A549 (cell line): ENCODE results near the gene CARD11.

Experiments
- NR3C1 ChIP-seq: fragments of >200 bp; sonication (Bioruptor Twin); formaldehyde crosslinking; IDR thresholded peaks from 3 replicates; pipeline ENCODE4 v1.6.1; 2017
- POLR2A ChIP-seq: IDR thresholded peaks from 2 replicates; pipeline ENCODE4 v1.6.1; 2012; ENCODE audit warnings: mild to moderate bottlenecking, low read length
- POLR2AphosphoS2 ChIP-seq: conservative IDR thresholded peaks from 2 replicates; pipeline ENCODE4 v1.6.1; 2012; ENCODE audit warnings: low read length, improper control_type of control experiment, inconsistent platforms
- RCOR1 ChIP-seq: fragments of 150-350 bp; IDR thresholded peaks from 2 replicates; pipeline ENCODE4 v1.6.1; 2014; ENCODE audit warnings: antibody characterized with exemption, low read length, low read depth

- no peak for TF ChIP-seq POLR2AphosphoS2
- no peak for TF ChIP-seq POLR2A
- TF ChIP-seq NR3C1: no peak
- TF ChIP-seq RCOR1: no peak
Measured at GRCh38 chr7:3080106-3080505, 36.4 kb upstream of the CARD11 start.
